Left colon (tissue), 2 donors: ENCODE results near the gene LRRC1. TPM values are rescaled to one million over a fixed set of nuclear protein-coding genes. Genes with fewer than 3 reads are reported as not detected.
A peak's percentile ranks its signal among the peaks of the same experiment; 100 is the strongest.
"Not testable (repeated sequence)": the region's sequence is repeated elsewhere in the genome, so short reads cannot be mapped to it uniquely, and the experiment has no call there.

Source experiments
- ATAC-seq: fragments of 200-7000 bp; cut with Tn5 transposase; one replicate; pipeline ENCODE4 v1.9.1; 2020; ENCODE audit warnings: mild to moderate bottlenecking, moderate library complexity
- DNase-seq, 2 donors: peaks; one replicate each; pipeline ENCODE4 v3.0.0-alpha.2; 2020
- intact Hi-C, 2 donors: fragments of 100-400 bp; cut with DNase I in 1 of 2; cut with micrococcal nuclease in 1 of 2; formaldehyde crosslinking; loops; one replicate each; pipeline versions ENCODE4 v1.11.2 to v1.14.0; 2022; cut with DNase I, micrococcal nuclease
- total RNA-seq, 2 donors: library from RNA; stranded (reverse); fragmentation: NEBNext Ultra II Directional; extraction: Animal tissue kit (Norgen Biotek cat#: 25700); gene quantifications; one replicate each; pipeline ENCODE4 v1.2.1, GENCODE V29; 2021
- donor health status: DM: no; HTN: no; CAD: no.
- donor health status: DM: yes; HTN: yes; CAD: no.

The LRRC1 gene
- total RNA-seq, 2 donors from 2014 or later, result 69.2 to 85.7 TPM

DNA sequence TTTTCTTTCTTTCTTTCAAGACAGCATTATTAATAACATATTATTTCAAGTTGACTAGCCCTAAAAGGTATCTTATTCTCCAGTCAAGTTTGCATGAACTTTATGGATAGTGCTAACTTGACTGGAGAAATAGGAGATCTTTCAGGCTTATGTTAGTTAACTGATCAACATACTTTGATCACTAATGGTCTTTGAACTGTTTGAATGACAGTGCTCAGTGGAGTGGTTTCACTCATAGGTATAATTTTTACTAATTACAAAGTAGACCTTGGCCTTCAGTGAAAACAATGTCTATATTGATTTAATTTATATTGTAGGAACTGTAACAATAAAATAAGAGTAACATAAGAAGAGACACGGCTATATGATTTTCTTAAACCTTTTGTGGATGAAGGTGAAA lies 8.0 kb upstream of the LRRC1 start:
- DNase-seq (no peak), ATAC-seq (no peak)
- intact Hi-C loops, result no loop called here

DNA sequence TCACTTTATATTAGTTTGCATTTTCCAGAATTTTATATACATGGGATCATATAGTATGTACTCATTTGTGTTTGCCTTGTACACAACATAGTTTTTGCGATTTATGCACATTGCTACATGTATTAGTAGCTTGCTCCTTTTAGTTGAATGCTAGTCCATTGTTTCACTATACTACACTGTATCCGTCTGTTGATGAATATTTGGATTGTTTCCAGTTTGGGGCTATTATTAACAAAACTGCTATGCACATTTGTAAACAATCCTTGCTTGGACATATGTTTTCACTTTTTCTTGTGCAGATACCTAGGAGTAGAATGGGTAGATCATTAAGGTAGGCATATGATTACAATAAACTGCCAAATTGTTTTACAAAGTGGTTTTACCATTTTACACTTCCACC lies 3.9 kb upstream of the LRRC1 start:
- DNase-seq (no peak), ATAC-seq (no peak)
- intact Hi-C loops, result no loop called here

DNA sequence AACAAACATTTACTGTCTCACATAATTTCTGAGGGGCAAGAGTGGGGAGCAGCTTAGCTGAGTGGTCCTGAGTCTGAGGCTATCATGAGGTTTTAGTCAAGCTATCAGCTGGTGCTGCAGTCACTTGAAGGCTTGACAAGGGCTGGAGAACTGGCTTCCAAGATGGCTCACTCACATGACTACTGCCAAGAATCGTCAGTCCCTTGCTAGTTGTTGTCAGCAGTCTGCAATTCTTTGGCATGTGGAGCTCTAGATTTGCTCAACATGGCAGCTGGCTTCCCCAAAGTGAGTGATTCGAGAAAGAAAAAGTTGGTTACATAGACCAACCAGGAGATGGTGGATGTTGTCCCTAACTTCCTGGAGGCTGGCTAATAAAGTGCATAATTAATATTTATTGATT lies 2.8 kb upstream of the LRRC1 start:
- intact Hi-C loops, result loop anchor here in 1 of 2 donors (2.0 kb wide), 1 partner anchor 167 kb away; no protein-coding TSS in a partner anchor
- no peak for DNase-seq
- no peak for ATAC-seq

DNA sequence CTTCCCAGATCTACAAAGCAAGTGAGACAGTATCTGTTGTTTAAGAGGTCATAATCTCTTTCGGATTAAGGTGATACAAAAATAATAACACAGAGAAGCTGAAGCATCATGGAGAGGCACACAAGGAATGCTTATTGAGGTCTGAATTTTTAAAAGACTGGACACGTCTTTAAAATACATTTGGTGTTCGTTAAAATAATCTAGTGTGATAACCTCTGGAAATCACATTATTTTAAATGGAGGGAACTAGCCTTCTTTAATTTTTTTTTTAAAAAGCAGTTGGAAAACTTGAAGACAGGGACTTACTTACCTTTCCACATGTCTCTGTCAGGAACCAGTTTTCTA lies 1.9 kb upstream of the LRRC1 start:
- no peak for ATAC-seq
- intact Hi-C loops, result loop anchor here in 1 of 2 donors (2.0 kb wide), 1 partner anchor 166 kb away; no protein-coding TSS in a partner anchor
- DNase-seq, result no peak

DNA sequence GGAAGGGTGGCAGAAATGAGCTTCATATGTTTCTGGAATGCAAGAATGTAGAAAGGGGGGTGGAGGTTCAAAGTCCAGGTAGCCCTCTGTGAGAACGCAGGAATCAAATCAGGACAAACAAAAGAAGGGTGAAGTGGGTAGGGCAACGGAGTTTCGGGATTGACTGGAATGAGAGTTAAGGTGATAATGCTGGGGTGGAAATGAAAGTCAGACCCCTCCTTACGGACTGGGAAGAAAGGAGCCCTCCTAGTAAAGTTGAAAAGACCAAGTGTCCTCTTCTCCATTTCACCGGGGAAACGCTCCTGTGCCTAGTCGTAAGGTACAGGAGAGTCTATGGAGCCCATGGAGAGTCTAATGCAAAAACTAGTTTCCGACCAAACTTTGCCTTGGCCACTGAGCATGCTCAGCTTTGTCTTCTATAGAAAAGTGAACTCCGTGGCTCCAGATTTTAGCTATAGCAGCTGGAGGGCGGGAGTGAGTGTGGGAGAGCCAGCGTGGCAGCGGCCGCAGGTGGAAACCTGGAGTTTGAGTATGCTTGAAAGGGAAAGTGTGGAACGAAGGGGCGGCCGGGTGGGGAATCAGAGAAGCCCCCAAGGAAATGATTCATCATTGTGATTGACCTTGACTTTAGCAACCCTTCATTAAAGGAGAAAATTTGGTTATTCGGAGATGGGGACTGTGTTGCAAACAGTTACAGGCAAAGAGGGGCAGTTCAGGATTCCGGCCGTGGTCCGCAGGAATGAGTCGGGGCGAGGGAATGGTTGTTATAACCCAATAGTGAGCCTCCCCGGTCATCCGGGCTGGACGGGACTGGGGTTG lies 1.3 kb upstream of the LRRC1 start:
- ATAC-seq, result peak; percentile 50
- intact Hi-C loops, result loop anchor here in 1 of 2 donors (2.0 kb wide), 1 partner anchor 165 kb away; no protein-coding TSS in a partner anchor
- DNase-seq, result peak; percentile 71 to 76

DNA sequence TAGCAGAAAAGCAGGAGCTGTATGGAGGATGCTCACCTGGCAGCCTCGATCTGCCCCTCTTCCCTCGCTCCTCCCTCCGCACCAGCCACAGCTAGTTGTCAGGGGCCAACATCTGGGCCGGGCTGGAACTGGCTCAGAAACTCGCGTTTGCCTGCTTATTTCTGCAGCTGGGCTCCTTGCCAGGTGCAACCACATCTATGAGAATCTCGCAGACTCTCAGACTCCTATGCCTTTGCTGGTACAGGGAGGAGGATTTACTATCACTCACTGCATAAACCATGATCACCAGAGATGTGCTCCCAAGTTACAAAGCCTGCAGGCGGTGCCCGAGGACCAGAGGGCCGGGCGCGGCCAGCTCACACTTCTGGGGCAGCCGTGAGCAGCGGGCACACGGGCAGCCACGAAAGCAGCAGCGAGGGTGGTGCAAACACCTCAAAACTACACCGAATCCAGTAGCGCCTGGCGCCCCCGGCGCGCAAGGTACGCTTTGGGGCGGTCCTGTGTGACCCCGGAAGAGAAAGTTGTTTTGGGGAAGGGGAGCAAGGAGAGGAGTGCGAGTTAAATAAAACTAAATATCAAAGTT lies 577 bp upstream of the LRRC1 start:
- DNase-seq (peak; percentile 81 to 82), ATAC-seq (peak; percentile 76)
- intact Hi-C loops, result no loop called here

DNA sequence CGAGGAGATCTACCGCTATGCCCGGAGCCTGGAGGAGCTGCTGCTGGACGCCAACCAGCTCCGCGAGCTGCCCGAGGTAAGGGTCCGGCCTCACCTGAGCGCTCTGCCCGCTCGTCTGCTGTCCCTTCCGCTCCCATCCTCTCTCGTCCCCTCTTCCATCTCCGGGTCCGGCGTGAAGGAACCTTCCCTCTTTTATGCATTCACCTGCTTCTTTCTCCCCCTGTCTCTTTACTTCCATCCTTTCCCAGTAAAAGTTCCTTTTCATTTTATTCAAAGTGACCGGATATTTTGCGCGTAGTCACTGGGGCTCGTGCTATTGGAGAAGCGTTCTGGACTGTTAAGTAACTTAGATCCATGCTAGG lies 516 bp downstream of the LRRC1 start:
- intact Hi-C loops, result no loop called here
- peak in 1 of 2 donors; percentile 61 for DNase-seq
- peak; percentile 24 for ATAC-seq

DNA sequence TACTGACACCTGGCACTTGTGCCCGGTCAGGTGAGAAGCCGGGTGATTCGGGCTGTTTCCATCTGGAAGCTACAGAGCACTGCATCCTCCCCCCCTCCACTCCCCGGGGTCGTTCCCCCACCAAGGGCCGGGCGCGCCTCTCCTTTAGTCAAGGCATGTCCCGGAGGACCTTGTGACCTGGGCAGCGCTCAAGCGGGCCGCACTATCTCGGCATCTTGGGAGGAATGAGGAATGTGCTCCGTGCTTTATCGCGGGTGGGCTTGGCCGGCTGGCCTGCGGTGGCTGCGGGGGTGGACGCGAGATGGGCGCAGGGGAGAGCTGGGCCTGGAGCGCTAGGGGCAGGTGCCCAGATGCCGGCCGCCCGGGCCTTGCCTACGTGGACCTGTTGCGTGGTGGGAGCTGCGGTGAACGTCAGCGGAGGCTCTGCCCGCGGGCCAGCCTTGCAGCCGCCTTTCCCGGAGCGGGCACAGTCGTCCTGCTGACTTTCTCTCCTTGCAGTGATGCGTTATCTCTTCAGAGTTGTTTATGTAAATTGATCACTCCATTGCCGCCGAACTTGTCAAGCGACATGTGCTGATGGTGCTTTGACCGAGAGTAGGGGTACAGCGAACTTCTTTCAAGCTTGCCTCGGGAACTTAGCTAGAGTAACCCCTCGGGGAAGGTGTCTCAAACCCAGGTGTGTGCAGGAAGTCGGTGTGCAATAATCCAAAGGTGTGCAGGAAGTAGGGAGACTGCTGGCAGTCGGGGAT lies 1.1 kb downstream of the LRRC1 start:
- peak; percentile 53 for ATAC-seq
- intact Hi-C loops, result no loop called here
- DNase-seq, result peak; percentile 53 to 66

DNA sequence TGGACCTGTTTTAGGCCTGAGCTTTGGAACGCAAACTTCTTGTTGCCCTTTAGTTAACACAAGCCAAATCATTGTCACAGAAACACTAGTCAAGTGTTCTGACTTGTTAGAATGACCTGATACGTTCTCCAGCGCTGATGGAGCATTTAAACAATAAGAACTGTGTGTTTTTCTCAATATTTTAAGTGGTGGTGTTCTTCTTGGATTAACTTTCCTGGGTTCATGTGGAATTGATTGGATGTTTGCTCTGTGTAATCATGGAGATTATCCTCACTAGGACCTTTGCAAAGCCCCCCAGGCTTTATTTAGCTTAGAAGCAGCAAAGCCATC lies 1.6 kb downstream of the LRRC1 start:
- DNase-seq, result no peak
- no peak for ATAC-seq
- intact Hi-C loops, result no loop called here

DNA sequence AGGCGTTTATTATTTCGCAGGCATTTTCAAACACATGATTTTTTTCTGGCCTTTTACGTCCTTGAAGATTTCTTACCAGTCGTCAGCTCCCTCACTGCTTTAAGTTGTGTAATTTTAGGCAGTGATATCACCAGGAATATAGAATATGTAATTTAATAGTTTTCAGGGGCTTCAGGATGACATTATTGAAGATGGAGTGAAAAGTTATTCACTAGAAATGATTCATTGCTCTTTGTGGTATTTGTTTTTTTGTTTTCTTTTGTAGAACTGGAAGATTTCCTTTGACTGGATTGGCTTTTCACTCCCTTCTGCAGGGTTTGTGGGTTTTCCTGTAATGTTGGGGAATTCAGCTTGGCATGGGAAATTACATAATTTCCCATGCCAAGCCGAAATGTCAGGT lies 2.0 kb downstream of the LRRC1 start:
- DNase-seq, result no peak
- ATAC-seq, result no peak
- intact Hi-C loops, result no loop called here

DNA sequence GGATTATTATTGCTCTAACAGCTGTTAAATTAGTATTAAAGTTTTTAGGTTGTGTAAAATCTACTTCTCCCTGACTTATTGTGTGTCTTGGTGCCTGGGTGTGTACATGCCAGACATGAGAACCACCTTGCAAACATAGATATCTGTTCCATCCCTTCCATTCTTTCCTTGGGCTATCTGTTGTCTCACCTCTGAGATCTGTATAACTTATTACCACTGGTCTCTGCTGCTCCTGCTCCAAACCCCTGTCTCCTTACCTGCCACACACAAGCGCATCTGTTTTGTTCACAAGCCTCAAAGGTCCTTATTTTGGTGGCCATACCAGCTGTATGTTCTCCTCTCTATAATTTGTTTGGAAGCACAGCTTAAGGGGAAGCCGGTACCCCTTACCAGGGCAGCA lies 2.5 kb downstream of the LRRC1 start:
- DNase-seq (no peak), ATAC-seq (no peak)
- intact Hi-C loops, result no loop called here

DNA sequence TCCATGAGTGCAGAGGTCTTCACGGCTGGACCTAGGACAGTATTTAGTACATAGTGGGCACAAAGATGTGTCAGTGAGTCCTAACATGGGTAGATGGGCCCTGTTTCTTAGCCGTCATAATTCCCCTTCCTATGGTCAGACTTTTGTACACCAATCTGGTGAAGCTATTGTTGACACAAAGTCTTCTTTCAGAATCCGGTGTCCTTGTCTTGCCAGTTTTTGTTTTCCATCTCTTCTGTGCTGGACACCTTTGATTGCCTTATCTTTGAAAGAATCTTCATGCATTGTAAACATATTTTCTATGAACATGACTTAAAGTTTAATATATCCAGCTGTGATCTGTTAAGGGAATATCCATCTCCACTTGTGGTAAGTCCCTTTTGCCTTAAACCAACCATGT lies 4.5 kb downstream of the LRRC1 start:
- no peak for ATAC-seq
- intact Hi-C loops, result no loop called here
- DNase-seq, result no peak

DNA sequence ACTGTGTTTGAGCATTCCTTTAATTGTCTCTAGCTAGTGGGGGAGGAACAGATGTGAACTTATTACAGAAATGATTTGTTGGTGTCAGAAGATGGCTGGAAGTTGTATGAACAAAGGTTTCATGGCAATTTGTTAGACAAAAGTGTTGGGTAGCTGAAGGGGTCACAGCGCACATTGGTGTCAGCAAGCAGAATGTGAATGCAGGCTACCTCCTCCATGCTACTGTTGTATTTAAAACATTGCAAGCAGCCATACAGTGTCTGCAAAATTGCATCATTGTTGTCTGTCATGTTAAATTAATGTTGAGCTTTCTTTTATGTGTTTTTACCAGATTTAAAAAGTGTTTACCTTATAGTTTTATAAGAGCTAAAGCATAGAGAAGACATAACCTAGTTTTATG lies 6.2 kb downstream of the LRRC1 start:
- DNase-seq (no peak), ATAC-seq (no peak)
- intact Hi-C loops, result no loop called here

DNA sequence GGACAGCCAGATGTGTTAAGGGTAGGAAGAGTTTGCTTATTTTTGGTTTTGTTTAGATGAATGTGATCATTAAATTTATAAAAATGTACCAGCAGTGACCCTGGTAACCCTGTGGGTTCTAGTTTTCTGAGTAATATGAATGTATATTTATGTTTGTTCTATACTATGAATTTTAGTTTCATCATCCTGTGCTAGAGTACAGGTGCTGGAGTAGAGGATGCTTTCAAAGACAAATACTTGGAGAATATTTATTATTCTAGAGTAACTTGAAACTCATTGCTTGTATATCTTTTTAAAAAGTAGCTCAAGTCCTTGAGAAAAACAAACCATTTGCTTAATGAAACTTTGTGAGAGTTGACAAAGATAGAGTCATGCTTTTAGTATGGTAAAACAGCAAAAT lies 7.8 kb downstream of the LRRC1 start:
- intact Hi-C loops, result no loop called here
- ATAC-seq, result no peak
- no peak for DNase-seq

DNA sequence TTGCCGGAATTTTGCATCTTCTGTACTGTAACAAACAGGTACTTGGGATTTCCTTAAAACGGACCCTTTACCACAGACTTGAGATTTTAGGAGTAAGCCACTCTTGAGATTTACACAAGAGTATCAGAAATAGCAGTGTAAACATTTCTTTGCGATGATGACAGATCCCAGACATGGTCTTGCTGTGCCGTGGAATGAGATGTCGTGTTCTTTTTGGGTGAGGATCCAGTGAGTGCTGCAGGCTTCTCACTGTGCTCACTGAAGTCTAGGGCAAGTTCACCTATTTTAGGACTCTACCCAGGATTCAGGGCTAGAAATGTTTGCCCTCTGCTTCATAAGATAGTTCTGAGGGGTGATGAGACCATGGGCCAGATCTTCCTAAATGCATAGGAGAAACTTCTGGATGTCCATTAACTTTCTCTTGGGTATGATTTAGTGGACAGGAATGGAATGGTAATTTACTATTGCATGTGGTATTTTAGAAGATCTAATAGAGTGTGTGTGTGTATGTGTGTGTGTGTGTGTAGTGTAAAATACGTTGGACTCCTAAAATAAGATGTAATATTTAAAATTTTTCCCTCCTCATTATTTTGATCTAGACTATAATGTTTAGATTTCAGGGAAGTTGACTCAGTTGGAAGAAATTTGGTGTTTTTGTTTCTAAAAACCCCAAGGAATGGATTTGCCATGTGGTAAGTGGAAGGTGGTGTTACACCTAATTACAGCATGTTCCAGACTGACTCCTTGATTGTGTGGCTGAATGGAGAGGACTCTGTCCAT lies 8.5 kb downstream of the LRRC1 start:
- ATAC-seq, result no peak
- no peak for DNase-seq
- intact Hi-C loops, result no loop called here

DNA sequence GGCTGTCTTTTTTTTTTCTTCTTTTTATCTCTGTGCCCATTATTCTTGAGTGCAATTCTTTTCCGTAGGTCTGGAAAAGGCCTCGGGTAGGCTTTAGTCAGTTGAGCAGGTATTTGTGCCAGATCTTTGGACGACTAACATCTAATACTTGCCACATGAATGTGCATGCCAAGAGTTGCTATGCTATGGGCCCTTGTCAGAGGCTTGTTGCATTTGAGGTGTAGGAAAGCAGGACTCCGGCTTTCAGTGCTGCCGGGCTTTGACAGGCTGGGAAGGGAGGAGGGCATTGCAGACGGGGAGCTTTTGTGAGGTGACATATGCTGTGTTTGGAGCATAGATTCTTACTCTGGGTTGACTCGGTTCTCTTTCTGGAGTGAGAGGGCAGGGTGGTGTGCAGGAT lies 10.2 kb downstream of the LRRC1 start:
- ATAC-seq (no peak), DNase-seq (no peak)
- intact Hi-C loops, result no loop called here

DNA sequence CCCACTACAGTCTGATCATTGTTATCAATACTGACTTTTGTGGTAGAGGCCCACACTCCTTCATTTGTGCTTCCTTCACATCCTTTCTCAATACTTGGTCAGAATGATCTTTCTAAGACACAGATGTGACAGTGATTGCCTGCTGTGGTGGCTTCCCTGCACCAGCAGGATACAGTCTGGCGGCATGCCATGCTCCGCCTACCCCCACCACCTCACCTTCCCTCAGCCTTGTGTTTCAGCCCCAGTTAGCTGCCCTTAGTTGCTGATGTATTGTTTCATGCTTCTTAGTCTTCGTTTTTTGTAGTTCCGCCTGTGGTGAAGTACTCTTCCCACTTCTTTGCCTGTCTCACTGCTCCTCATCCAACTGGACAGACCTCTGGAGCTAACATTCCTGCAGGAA lies 10.9 kb downstream of the LRRC1 start:
- DNase-seq, result no peak
- no peak for ATAC-seq
- intact Hi-C loops, result no loop called here

DNA sequence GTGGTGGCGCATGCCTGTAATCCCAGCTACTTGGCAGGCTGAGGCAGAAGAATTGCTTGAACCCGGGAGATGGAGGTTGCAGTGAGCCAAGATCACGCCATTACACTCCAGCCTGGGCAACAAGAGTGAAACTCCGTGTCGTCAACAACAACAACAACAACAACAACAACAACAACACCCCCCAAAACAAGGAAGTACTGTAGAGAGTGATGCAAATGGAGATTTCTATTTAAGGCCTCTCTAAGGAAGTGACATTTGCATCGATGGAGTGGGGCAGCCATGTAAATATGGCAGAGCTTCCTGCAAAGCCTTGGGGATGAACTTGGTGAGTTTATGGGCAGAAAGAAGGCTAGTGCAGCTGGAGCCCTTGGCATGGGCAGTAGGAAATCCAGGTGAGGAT lies 12.8 kb downstream of the LRRC1 start:
- ATAC-seq, DNase-seq, intact Hi-C loops: not testable (repeated sequence)

DNA sequence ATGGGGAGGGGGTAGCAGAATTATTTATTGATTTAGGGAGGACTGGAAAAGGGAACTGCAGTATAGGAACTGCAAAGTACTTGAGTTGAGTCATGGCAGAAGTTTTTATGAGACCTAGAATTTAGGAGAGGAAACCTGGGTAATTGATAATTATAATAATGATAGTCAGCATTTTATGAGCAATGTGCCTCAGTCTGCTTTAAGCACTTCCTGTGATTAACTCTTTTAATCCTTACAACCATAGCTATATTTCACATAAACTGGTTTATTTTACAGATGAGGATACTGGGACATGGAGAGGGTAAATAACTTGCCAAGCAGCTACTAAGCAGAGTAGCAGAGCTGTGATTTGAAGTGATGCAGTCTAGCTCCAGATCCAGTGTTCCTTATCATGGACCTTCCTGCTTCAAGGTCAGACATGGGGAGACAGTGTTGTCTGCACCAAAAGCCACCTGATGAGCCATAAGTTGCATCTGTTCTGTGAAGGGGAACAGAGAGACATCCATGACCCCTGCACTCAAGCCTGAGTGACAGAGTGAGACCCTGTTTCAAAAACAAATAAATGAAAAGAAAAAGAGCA lies 13.6 kb downstream of the LRRC1 start:
- no peak for DNase-seq
- no peak for ATAC-seq
- intact Hi-C loops, result no loop called here
